WTC11 (cell line): ENCODE measurements around the gene POMC.

Source experiments
- FOXJ3 ChIP-seq: sonication (generic); formaldehyde crosslinking; IDR thresholded peaks from 2 replicates; pipeline ENCODE4 v1.9.0; 2021; ENCODE audit warnings: missing genetic modification reagents, mild to moderate bottlenecking, borderline replicate concordance
- IRF2 ChIP-seq: sonication (generic); formaldehyde crosslinking; IDR thresholded peaks from 2 replicates; pipeline ENCODE4 v1.8.0; 2022; ENCODE audit warnings: low read depth, missing genetic modification reagents, borderline replicate concordance
- JUN ChIP-seq: sonication (generic); formaldehyde crosslinking; IDR thresholded peaks from 2 replicates; pipeline ENCODE4 v1.8.0; 2023; ENCODE audit warnings: mild to moderate bottlenecking, missing genetic modification reagents
- SMAD3 ChIP-seq: sonication (generic); formaldehyde crosslinking; IDR thresholded peaks from 2 replicates; pipeline ENCODE4 v1.8.0; 2022; ENCODE audit warnings: missing genetic modification reagents, mild to moderate bottlenecking, borderline replicate concordance
- TEAD1 ChIP-seq: sonication (generic); formaldehyde crosslinking; IDR thresholded peaks from 2 replicates; pipeline ENCODE4 v1.8.0; 2022; ENCODE audit warnings: mild to moderate bottlenecking, missing genetic modification reagents
- ZBTB21 ChIP-seq: sonication (generic); formaldehyde crosslinking; IDR thresholded peaks from 2 replicates; pipeline ENCODE4 v1.8.1; 2023; ENCODE audit warnings: mild to moderate bottlenecking, missing genetic modification reagents, borderline replicate concordance
- ZNF138 ChIP-seq: sonication (generic); formaldehyde crosslinking; conservative IDR thresholded peaks from 2 replicates; pipeline ENCODE4 v1.8.1; 2022; ENCODE audit warnings: mild to moderate bottlenecking, moderate library complexity, missing genetic modification reagents
- TF ChIP-seq, protein P1 (sequence below): fragments of 200-600 bp; IDR thresholded peaks from 2 replicates; pipeline ENCODE4 v1.8.0; 2022; ENCODE audit warnings: antibody characterized with exemption
- TF ChIP-seq, protein P2 (sequence below): sonication (generic); formaldehyde crosslinking; IDR thresholded peaks from 2 replicates; pipeline ENCODE4 v1.8.1; 2022; ENCODE audit warnings: low read depth, mild to moderate bottlenecking, moderate library complexity, missing genetic modification reagents, borderline replicate concordance
- TF ChIP-seq, protein P3 (sequence below): sonication (generic); formaldehyde crosslinking; IDR thresholded peaks from 2 replicates; pipeline ENCODE4 v1.8.0; 2022; ENCODE audit warnings: mild to moderate bottlenecking, missing genetic modification reagents
- TF ChIP-seq, protein P4 (sequence below): sonication (generic); formaldehyde crosslinking; IDR thresholded peaks from 2 replicates; pipeline ENCODE4 v1.8.1; 2023; ENCODE audit warnings: mild to moderate bottlenecking, missing genetic modification reagents
- TF ChIP-seq, protein P5 (sequence below): sonication (generic); formaldehyde crosslinking; IDR thresholded peaks from 2 replicates; pipeline ENCODE4 v1.8.1; 2023; ENCODE audit warnings: mild to moderate bottlenecking, moderate library complexity, missing genetic modification reagents
- TF ChIP-seq, protein P6 (sequence below): sonication (generic); formaldehyde crosslinking; IDR thresholded peaks from 2 replicates; pipeline ENCODE4 v1.8.1; 2023; ENCODE audit warnings: mild to moderate bottlenecking, missing genetic modification reagents, moderate library complexity
- TF ChIP-seq, protein P7 (sequence below): sonication (generic); formaldehyde crosslinking; IDR thresholded peaks from 2 replicates; pipeline ENCODE4 v1.8.1; 2022; ENCODE audit warnings: mild to moderate bottlenecking, missing genetic modification reagents, moderate library complexity, borderline replicate concordance

DNA sequence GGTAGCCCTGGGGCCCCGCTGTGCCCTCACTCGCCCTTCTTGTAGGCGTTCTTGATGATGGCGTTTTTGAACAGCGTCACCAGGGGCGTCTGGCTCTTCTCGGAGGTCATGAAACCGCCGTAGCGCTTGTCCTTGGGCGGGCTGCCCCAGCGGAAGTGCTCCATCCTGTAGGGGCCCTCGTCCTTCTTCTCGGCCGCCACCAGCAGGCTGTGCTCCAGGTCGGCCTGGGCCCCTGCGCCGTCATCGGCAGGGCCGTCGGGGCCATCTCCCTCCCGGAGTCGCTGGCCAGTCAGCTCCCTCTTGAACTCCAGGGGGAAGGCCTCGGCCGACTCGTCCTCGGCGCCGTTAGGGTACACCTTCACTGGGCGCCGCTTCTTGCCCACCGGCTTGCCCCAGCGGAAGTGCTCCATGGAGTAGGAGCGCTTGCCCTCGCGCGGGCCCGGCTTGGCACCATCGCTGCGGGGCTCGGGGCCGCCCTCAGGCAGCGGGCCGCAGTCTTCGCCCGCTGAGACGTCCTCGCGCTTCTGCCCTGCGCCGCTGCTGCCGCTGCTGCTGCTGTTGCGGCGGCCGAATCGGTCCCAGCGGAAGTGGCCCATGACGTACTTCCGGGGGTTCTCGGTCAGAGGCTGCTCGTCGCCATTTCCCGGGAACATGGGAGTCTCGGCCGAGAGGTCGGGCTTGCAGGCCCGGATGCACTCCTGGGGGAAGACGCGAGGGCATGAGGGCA is 7.2 kb downstream of the POMC start:
- TF ChIP-seq, protein P1, sequence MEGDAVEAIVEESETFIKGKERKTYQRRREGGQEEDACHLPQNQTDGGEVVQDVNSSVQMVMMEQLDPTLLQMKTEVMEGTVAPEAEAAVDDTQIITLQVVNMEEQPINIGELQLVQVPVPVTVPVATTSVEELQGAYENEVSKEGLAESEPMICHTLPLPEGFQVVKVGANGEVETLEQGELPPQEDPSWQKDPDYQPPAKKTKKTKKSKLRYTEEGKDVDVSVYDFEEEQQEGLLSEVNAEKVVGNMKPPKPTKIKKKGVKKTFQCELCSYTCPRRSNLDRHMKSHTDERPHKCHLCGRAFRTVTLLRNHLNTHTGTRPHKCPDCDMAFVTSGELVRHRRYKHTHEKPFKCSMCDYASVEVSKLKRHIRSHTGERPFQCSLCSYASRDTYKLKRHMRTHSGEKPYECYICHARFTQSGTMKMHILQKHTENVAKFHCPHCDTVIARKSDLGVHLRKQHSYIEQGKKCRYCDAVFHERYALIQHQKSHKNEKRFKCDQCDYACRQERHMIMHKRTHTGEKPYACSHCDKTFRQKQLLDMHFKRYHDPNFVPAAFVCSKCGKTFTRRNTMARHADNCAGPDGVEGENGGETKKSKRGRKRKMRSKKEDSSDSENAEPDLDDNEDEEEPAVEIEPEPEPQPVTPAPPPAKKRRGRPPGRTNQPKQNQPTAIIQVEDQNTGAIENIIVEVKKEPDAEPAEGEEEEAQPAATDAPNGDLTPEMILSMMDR: no peak
- TF ChIP-seq, protein P2, sequence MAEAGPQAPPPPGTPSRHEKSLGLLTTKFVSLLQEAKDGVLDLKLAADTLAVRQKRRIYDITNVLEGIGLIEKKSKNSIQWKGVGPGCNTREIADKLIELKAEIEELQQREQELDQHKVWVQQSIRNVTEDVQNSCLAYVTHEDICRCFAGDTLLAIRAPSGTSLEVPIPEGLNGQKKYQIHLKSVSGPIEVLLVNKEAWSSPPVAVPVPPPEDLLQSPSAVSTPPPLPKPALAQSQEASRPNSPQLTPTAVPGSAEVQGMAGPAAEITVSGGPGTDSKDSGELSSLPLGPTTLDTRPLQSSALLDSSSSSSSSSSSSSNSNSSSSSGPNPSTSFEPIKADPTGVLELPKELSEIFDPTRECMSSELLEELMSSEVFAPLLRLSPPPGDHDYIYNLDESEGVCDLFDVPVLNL: no peak
- TF ChIP-seq ZNF138 (CRISPR knock-in tag): no peak
- TF ChIP-seq, protein P3, sequence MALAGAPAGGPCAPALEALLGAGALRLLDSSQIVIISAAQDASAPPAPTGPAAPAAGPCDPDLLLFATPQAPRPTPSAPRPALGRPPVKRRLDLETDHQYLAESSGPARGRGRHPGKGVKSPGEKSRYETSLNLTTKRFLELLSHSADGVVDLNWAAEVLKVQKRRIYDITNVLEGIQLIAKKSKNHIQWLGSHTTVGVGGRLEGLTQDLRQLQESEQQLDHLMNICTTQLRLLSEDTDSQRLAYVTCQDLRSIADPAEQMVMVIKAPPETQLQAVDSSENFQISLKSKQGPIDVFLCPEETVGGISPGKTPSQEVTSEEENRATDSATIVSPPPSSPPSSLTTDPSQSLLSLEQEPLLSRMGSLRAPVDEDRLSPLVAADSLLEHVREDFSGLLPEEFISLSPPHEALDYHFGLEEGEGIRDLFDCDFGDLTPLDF (CRISPR knock-in tag): no peak
- TF ChIP-seq FOXJ3: no peak
- no peak for TF ChIP-seq ZBTB21 (CRISPR knock-in tag)
- no peak for TF ChIP-seq JUN (CRISPR knock-in tag)
- TF ChIP-seq, protein P4, sequence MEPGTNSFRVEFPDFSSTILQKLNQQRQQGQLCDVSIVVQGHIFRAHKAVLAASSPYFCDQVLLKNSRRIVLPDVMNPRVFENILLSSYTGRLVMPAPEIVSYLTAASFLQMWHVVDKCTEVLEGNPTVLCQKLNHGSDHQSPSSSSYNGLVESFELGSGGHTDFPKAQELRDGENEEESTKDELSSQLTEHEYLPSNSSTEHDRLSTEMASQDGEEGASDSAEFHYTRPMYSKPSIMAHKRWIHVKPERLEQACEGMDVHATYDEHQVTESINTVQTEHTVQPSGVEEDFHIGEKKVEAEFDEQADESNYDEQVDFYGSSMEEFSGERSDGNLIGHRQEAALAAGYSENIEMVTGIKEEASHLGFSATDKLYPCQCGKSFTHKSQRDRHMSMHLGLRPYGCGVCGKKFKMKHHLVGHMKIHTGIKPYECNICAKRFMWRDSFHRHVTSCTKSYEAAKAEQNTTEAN (CRISPR knock-in tag): no peak
- TF ChIP-seq, protein P5, sequence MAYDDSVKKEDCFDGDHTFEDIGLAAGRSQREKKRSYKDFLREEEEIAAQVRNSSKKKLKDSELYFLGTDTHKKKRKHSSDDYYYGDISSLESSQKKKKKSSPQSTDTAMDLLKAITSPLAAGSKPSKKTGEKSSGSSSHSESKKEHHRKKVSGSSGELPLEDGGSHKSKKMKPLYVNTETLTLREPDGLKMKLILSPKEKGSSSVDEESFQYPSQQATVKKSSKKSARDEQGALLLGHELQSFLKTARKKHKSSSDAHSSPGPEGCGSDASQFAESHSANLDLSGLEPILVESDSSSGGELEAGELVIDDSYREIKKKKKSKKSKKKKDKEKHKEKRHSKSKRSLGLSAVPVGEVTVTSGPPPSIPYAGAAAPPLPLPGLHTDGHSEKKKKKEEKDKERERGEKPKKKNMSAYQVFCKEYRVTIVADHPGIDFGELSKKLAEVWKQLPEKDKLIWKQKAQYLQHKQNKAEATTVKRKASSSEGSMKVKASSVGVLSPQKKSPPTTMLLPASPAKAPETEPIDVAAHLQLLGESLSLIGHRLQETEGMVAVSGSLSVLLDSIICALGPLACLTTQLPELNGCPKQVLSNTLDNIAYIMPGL (CRISPR knock-in tag): no peak; the same call in 1 of the 2 replicates
- TF ChIP-seq, protein P6, sequence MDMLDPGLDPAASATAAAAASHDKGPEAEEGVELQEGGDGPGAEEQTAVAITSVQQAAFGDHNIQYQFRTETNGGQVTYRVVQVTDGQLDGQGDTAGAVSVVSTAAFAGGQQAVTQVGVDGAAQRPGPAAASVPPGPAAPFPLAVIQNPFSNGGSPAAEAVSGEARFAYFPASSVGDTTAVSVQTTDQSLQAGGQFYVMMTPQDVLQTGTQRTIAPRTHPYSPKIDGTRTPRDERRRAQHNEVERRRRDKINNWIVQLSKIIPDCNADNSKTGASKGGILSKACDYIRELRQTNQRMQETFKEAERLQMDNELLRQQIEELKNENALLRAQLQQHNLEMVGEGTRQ (CRISPR knock-in tag): no peak
- TF ChIP-seq IRF2 (CRISPR knock-in tag): no peak
- TF ChIP-seq SMAD3 (CRISPR knock-in tag): no peak
- TF ChIP-seq, protein P7, sequence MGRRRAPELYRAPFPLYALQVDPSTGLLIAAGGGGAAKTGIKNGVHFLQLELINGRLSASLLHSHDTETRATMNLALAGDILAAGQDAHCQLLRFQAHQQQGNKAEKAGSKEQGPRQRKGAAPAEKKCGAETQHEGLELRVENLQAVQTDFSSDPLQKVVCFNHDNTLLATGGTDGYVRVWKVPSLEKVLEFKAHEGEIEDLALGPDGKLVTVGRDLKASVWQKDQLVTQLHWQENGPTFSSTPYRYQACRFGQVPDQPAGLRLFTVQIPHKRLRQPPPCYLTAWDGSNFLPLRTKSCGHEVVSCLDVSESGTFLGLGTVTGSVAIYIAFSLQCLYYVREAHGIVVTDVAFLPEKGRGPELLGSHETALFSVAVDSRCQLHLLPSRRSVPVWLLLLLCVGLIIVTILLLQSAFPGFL (CRISPR knock-in tag): no peak
- no peak for TF ChIP-seq TEAD1 (CRISPR knock-in tag)
